Endothelial cell (in vitro differentiated cells): Measurements from ENCODE around the gene DFFA. TPM values are rescaled to one million over a fixed set of nuclear protein-coding genes. Genes with fewer than 3 reads are reported as not detected.
A peak's percentile ranks its signal among the peaks of the same experiment; 100 is the strongest.

Experiments used
- DNase-seq: peaks from one replicate; pipeline ENCODE4 v3.0.0; 2021; ENCODE audit warnings: low spot score
- H3K27ac Mint-ChIP-seq: one replicate; pipeline ENCODE4 v1.8.0; 2021; ENCODE audit warnings: mixed read lengths, inconsistent platforms; ENCODE audit not compliant: unreplicated experiment
- H3K27me3 Mint-ChIP-seq: one replicate; pipeline ENCODE4 v1.8.0; 2021; ENCODE audit warnings: mild to moderate bottlenecking, moderate library complexity, mixed read lengths, inconsistent platforms; ENCODE audit not compliant: unreplicated experiment
- H3K36me3 Mint-ChIP-seq: one replicate; pipeline ENCODE4 v1.8.0; 2021; ENCODE audit warnings: mild to moderate bottlenecking, low read depth, mixed read lengths, inconsistent platforms; ENCODE audit not compliant: unreplicated experiment
- H3K4me1 Mint-ChIP-seq: one replicate; pipeline ENCODE4 v1.8.0; 2021; ENCODE audit warnings: mild to moderate bottlenecking, mixed read lengths, inconsistent platforms; ENCODE audit not compliant: unreplicated experiment
- H3K4me3 Mint-ChIP-seq: one replicate; pipeline ENCODE4 v1.8.0; 2021; ENCODE audit warnings: mild to moderate bottlenecking, mixed read lengths, inconsistent platforms; ENCODE audit not compliant: unreplicated experiment
- H3K9me3 Mint-ChIP-seq: one replicate; pipeline ENCODE4 v1.8.0; 2021; ENCODE audit warnings: mixed read lengths, inconsistent platforms; ENCODE audit not compliant: unreplicated experiment
- total RNA-seq: library from RNA; stranded (reverse); fragmentation: NEBNext Ultra II Directional; extraction: Animal tissue kit (Norgen Biotek cat#: 25700); gene quantifications from one replicate; pipeline ENCODE4 v1.2.1, GENCODE V29; 2021; ENCODE audit not compliant: unreplicated experiment
- TF ChIP-seq, protein P1 (sequence below): fragments of 200-600 bp; sonication (generic); IDR thresholded peaks from one replicate; pipeline ENCODE4 v1.5.0; 2021; ENCODE audit warnings: antibody characterized with exemption; ENCODE audit not compliant: unreplicated experiment

Gene DFFA
- total RNA-seq, 1 donor from 2014 or later = 77.1 TPM

DNA sequence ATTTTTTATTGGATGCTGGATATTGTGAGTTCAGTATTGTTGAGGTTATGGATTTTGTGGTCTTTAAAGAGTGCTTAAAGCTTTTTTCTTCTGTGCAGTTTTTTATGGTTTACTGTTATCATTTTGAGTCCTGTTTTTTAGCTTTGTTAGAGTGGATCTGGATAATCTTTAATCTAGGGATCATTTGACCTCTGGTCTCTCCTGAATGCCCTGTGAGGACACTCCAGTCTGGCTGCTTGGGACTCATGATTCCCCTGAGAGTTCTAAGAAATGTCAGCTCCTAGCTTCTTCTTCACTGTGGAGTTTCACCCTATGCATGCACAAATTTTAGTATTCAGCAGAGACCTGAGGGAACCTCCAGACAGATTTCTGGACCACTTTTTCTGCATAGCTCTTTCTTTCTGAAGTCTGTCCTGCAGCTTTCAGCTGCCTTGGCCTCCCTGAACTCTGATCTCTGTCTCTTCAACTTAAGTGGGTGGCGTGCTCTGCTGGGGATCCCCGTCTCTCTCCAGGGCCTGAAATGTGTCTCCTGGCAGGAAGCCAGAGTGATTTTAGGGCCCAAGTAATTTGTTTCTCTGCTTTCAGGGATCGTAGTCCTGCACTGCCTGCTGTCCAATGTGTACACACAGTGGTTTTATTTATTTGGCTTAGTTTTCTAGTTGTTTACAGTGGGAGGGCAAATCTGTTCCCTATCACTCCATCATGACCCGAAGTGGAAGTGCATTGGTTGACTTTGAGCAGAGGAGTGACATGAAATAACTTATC is 17.1 kb upstream of the DFFA start:
- Mint-ChIP-seq H3K4me3 (no peak overlapping the region), H3K27ac (no peak overlapping the region), H3K9me3 (no peaks in the 10 kb centered on the region), H3K27me3 (peaks cover 4% of the 10 kb centered on the region), H3K4me1 (peaks cover 7% of the 10 kb centered on the region), H3K36me3 (peaks cover 9% of the 10 kb centered on the region)
- TF ChIP-seq, protein P1, sequence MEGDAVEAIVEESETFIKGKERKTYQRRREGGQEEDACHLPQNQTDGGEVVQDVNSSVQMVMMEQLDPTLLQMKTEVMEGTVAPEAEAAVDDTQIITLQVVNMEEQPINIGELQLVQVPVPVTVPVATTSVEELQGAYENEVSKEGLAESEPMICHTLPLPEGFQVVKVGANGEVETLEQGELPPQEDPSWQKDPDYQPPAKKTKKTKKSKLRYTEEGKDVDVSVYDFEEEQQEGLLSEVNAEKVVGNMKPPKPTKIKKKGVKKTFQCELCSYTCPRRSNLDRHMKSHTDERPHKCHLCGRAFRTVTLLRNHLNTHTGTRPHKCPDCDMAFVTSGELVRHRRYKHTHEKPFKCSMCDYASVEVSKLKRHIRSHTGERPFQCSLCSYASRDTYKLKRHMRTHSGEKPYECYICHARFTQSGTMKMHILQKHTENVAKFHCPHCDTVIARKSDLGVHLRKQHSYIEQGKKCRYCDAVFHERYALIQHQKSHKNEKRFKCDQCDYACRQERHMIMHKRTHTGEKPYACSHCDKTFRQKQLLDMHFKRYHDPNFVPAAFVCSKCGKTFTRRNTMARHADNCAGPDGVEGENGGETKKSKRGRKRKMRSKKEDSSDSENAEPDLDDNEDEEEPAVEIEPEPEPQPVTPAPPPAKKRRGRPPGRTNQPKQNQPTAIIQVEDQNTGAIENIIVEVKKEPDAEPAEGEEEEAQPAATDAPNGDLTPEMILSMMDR = no peak
- no peak for DNase-seq

DNA sequence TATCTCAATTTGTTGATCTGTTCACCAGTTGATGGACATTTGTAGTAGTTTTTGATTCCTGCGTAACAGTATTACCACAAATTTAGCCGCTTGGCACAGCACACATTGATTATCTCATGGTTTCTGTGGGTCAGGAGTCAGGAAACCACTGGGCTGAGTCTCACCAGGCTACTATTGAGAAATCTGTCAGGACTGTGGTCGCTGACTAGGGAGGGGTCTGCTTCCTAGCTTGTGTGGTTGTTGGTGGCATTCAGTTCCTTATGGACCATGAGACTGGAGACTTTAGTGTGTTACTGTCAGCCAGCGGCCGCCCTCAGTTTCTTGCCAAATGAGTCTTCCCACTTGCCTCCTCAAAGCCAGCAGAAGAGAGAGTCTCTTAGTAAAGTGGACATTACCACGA is 12.2 kb upstream of the DFFA start:
- Mint-ChIP-seq H3K36me3 (peaks cover 4% of the 10 kb centered on the region), H3K4me1 (no peaks in the 10 kb centered on the region), H3K4me3 (no peak overlapping the region), H3K27me3 (no peaks in the 10 kb centered on the region), H3K9me3 (no peaks in the 10 kb centered on the region), H3K27ac (no peak overlapping the region)
- TF ChIP-seq, protein P1 = no peak
- no peak for DNase-seq

- H3K4me3 Mint-ChIP-seq = no peak overlapping the region
- H3K4me1 Mint-ChIP-seq = peaks cover 8% of the 10 kb centered on the region
- no peaks in the 10 kb centered on the region for H3K9me3 Mint-ChIP-seq
- TF ChIP-seq, protein P1 = no peak
- DNase-seq = no peak
- peaks cover under 1% of the 10 kb centered on the region for H3K27me3 Mint-ChIP-seq
- H3K36me3 Mint-ChIP-seq = peaks cover 4% of the 10 kb centered on the region
- no peak overlapping the region for H3K27ac Mint-ChIP-seq
Measured at GRCh38 chr1:10480614-10481013, 8.3 kb upstream of the DFFA start.

DNA sequence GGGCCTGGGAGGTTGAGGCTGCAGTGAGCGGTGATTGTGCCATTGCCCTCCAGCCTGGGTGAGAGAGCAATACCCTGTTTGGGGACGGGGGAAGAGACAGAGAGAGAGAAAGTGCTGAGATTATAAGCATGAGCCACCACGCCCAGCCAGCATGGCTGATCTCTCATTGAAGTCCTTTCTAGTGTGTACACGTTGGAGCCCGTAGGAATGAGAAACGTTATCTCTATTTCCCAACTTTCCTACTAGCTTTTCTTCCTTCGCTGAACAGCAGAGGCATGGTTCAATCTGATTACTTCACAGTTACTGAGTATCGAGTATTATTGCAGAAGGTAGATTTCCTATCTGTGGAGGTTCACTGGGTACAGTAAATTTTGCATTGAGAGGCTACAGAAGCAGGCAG is 7.0 kb upstream of the DFFA start:
- Mint-ChIP-seq H3K27ac (no peak overlapping the region), H3K36me3 (no peaks in the 10 kb centered on the region), H3K4me1 (peaks cover 12% of the 10 kb centered on the region), H3K27me3 (peaks cover 3% of the 10 kb centered on the region), H3K4me3 (no peak overlapping the region), H3K9me3 (no peaks in the 10 kb centered on the region)
- no peak for DNase-seq
- TF ChIP-seq, protein P1 = no peak

DNA sequence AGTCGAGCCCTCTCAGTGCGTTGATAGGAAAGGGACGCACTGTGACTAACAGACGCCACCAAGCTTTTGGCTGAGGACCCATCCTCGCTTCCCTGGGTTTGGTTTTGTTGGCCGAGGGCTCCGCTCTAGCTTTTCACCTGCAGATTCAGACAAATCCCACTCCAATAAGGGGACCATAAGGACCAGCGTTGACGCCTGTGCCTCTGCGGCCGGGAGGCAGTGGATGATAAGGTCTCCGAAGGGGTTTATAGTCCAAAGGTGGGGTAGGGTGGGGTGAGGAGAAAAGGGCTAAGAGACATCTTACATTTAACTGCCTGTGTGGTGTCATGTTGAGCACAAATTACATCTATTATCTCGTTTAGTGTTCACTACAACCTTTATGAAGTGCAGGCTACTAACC is 3.2 kb upstream of the DFFA start:
- TF ChIP-seq, protein P1 = no peak
- Mint-ChIP-seq H3K4me1 (peaks cover 28% of the 10 kb centered on the region), H3K4me3 (peak overlapping the region; percentile 98), H3K27me3 (peaks cover 3% of the 10 kb centered on the region), H3K27ac (peak overlapping the region; percentile 74), H3K36me3 (no peaks in the 10 kb centered on the region), H3K9me3 (no peaks in the 10 kb centered on the region)
- no peak for DNase-seq
